Activated T-cell treated with anti-CD3 and anti-CD28 coated beads, Interleukin-2, amount 50 U/mL, for 72 hours (primary cell): ENCODE results near the gene TRIM72. TPM values are rescaled to one million over a fixed set of nuclear protein-coding genes. Genes with fewer than 3 reads are reported as not detected.
"Not testable (repeated sequence)": the region's sequence is repeated elsewhere in the genome, so short reads cannot be mapped to it uniquely, and the experiment has no call there.

ENCODE experiments used
- ATAC-seq, 2 donors: fragments of 150-1000 bp; cut with Tn5 transposase; replicated peaks in 1 of 2; 2 replicates each; pipeline ENCODE4 v1.10.0; 2021; ENCODE audit warnings: moderate library complexity in 2 of 2, mild to moderate bottlenecking in 1 of 2
- DNase-seq, 2 donors: peaks; one replicate each; pipeline ENCODE4 v3.0.0; 2021 to 2022; ENCODE audit warnings: mixed read lengths in 1 of 2
- H3K27ac Mint-ChIP-seq: one replicate; pipeline ENCODE4 v1.8.0; 2022; ENCODE audit warnings: mild to moderate bottlenecking, moderate library complexity, mixed read lengths
- H3K27me3 Mint-ChIP-seq: one replicate; pipeline ENCODE4 v1.8.0; 2022; ENCODE audit warnings: low read depth, mixed read lengths
- H3K36me3 Mint-ChIP-seq, 2 donors: one replicate each; pipeline ENCODE4 v1.8.0; 2022; ENCODE audit warnings: mixed read lengths in 2 of 2, mild to moderate bottlenecking in 1 of 2; ENCODE audit not compliant: insufficient read depth in 2 of 2
- H3K4me1 Mint-ChIP-seq: one replicate; pipeline ENCODE4 v1.8.0; 2022; ENCODE audit warnings: low read depth, mixed read lengths
- H3K4me3 Mint-ChIP-seq, 2 donors: one replicate each; pipeline ENCODE4 v1.8.0; 2022; ENCODE audit warnings: mild to moderate bottlenecking in 2 of 2, mixed read lengths in 2 of 2, moderate library complexity in 2 of 2
- H3K9me3 Mint-ChIP-seq, 2 donors: one replicate each; pipeline ENCODE4 v1.8.0; 2022; ENCODE audit warnings: mixed read lengths in 2 of 2
- total RNA-seq, 2 donors: library from RNA; stranded (reverse); gene quantifications; one replicate each; pipeline ENCODE4 v1.2.3, GENCODE V29; 2022

Gene TRIM72
- under 1 TPM in 1 of 2 donors, not detected in 1; 0.05 TPM for total RNA-seq

- Mint-ChIP-seq H3K27ac (no peak within 1 kb of the TSS), H3K9me3 (no peaks in the 10 kb centered on the region), H3K27me3 (peaks cover 53% of the 10 kb centered on the region), H3K4me3 (peak within 1 kb of the TSS; percentile 36 to 79), H3K4me1 (peaks cover 31% of the 10 kb centered on the region), H3K36me3 (no peaks in the 10 kb centered on the region)
- no peak for DNase-seq
- ATAC-seq = no peak
Observed at GRCh38 chr16:31213877-31214707, at the start of gene TRIM72. TSS of gene TRIM72 (plus strand) at chr16:31214119. CDS start at chr16:31214739, 620 bp downstream.

- Mint-ChIP-seq H3K27ac (no peak overlapping the region), H3K9me3 (no peaks in the 10 kb centered on the region), H3K4me3 (no peak overlapping the region), H3K36me3 (no peaks in the 10 kb centered on the region), H3K27me3 (no peaks in the 10 kb centered on the region), H3K4me1 (no peaks in the 10 kb centered on the region)
- ATAC-seq = no peak
- DNase-seq = no peak
Observed at GRCh38 chr16:31167315-31167714, 46.6 kb upstream of the TRIM72 start.

- H3K36me3 Mint-ChIP-seq = no peaks in the 10 kb centered on the region
- no peak overlapping the region for H3K27ac Mint-ChIP-seq
- H3K27me3 Mint-ChIP-seq = no peaks in the 10 kb centered on the region
- ATAC-seq = no peak
- H3K4me3 Mint-ChIP-seq = no peak overlapping the region
- no peaks in the 10 kb centered on the region for H3K4me1 Mint-ChIP-seq
- no peak for DNase-seq
- H3K9me3 Mint-ChIP-seq = no peaks in the 10 kb centered on the region
Observed at GRCh38 chr16:31168848-31169247, 45.1 kb upstream of the TRIM72 start.

GRCh38 chr16:31170048-31170447, 43.9 kb upstream of the TRIM72 start:
- H3K4me1 Mint-ChIP-seq, H3K27ac Mint-ChIP-seq, H3K4me3 Mint-ChIP-seq, H3K9me3 Mint-ChIP-seq, H3K27me3 Mint-ChIP-seq, H3K36me3 Mint-ChIP-seq, DNase-seq, ATAC-seq: not testable (repeated sequence)

- peak overlapping the region; percentile 7 for H3K27ac Mint-ChIP-seq
- DNase-seq (peak; percentile 51 to 69), ATAC-seq (peak; percentile 5 to 31)
- peaks cover 13 to 17% of the 10 kb centered on the region in 2 donors for H3K36me3 Mint-ChIP-seq
- H3K4me1 Mint-ChIP-seq = peaks cover 33% of the 10 kb centered on the region
- no peaks in the 10 kb centered on the region for H3K9me3 Mint-ChIP-seq
- peak overlapping the region; percentile 29 to 60 for H3K4me3 Mint-ChIP-seq
- H3K27me3 Mint-ChIP-seq = no peaks in the 10 kb centered on the region
Observed at GRCh38 chr16:31177136-31177535, 36.8 kb upstream of the TRIM72 start.

GRCh38 chr16:31179219-31179746, 34.6 kb upstream of the TRIM72 start:
- Mint-ChIP-seq H3K9me3 (no peaks in the 10 kb centered on the region), H3K27me3 (no peaks in the 10 kb centered on the region), H3K4me3 (peak overlapping the region; percentile 98 to 99), H3K4me1 (peaks cover 54% of the 10 kb centered on the region), H3K36me3 (peaks cover 29 to 37% of the 10 kb centered on the region in 2 donors), H3K27ac (peak overlapping the region; percentile 95)
- DNase-seq = no peak
- peak; percentile 0 to 2 for ATAC-seq

GRCh38 chr16:31179747-31180459, 34.0 kb upstream of the TRIM72 start, which contains the start of gene FUS:
TSS of gene FUS (plus strand) at chr16:31180139. CDS start at chr16:31180215, 76 bp downstream.
- peaks cover 59% of the 10 kb centered on the region for H3K4me1 Mint-ChIP-seq
- peak; percentile 69 to 73 for ATAC-seq

GRCh38 chr16:31181102-31181830, 32.7 kb upstream of the TRIM72 start:
- Mint-ChIP-seq H3K27ac (peak overlapping the region; percentile 99), H3K4me1 (peaks cover 72% of the 10 kb centered on the region), H3K9me3 (no peaks in the 10 kb centered on the region), H3K27me3 (no peaks in the 10 kb centered on the region), H3K4me3 (peak overlapping the region; percentile 98 to 99), H3K36me3 (peaks cover 43 to 57% of the 10 kb centered on the region in 2 donors)
- DNase-seq (peak; percentile 43 to 56), ATAC-seq (peak in 1 of 2 donors; percentile 3)

More at GRCh38 chr16:31179747-31180459, 34.0 kb upstream of the TRIM72 start, which contains the start of gene FUS:
- Mint-ChIP-seq H3K9me3 (no peaks in the 10 kb centered on the region), H3K27ac (peak within 1 kb of the TSS; percentile 99), H3K36me3 (peaks cover 33 to 43% of the 10 kb centered on the region in 2 donors), H3K27me3 (no peaks in the 10 kb centered on the region), H3K4me3 (peak within 1 kb of the TSS; percentile 98 to 99)
- DNase-seq = peak; percentile 95

- Mint-ChIP-seq H3K4me1 (peaks cover 76% of the 10 kb centered on the region), H3K36me3 (peaks cover 52 to 68% of the 10 kb centered on the region in 2 donors), H3K9me3 (no peaks in the 10 kb centered on the region), H3K27ac (peak overlapping the region; percentile 99), H3K27me3 (no peaks in the 10 kb centered on the region), H3K4me3 (peak overlapping the region; percentile 98 to 99)
- DNase-seq (no peak), ATAC-seq (no peak)
Observed at GRCh38 chr16:31182391-31182790, 31.5 kb upstream of the TRIM72 start.

- Mint-ChIP-seq H3K9me3 (no peaks in the 10 kb centered on the region), H3K27me3 (no peaks in the 10 kb centered on the region), H3K4me1 (peaks cover 80% of the 10 kb centered on the region), H3K4me3 (peak overlapping the region; percentile 98 to 99), H3K36me3 (peaks cover 52 to 81% of the 10 kb centered on the region in 2 donors), H3K27ac (peak overlapping the region; percentile 99)
- no peak for DNase-seq
- ATAC-seq = no peak
Observed at GRCh38 chr16:31183432-31184428, 30.2 kb upstream of the TRIM72 start.

GRCh38 chr16:31184888-31185287, 29.0 kb upstream of the TRIM72 start:
- Mint-ChIP-seq H3K9me3 (no peaks in the 10 kb centered on the region), H3K27ac (peak overlapping the region; percentile 89), H3K36me3 (peaks cover 55 to 90% of the 10 kb centered on the region in 2 donors), H3K4me1 (peaks cover 88% of the 10 kb centered on the region), H3K4me3 (peak overlapping the region; percentile 38 to 71), H3K27me3 (no peaks in the 10 kb centered on the region)
- ATAC-seq (no peak), DNase-seq (no peak)
